H1 (cell line): Measurements from ENCODE around the gene FEV. TPM values are rescaled to one million over a fixed set of nuclear protein-coding genes. Genes with fewer than 3 reads are reported as not detected.
A peak's percentile ranks its signal among the peaks of the same experiment; 100 is the strongest.

Source experiments
- BACH1 ChIP-seq: IDR thresholded peaks from 2 replicates; pipeline ENCODE4 v1.6.1; 2012; ENCODE audit warnings: low read length, improper control_type of control experiment
- CBX5 ChIP-seq: fragments of 300-800, 300-1000 bp; sonication (generic); IDR thresholded peaks from 2 replicates; pipeline ENCODE4 v1.7.1; 2016; ENCODE audit warnings: antibody characterized with exemption, low read length, low read depth
- CHD1 ChIP-seq: IDR thresholded peaks from 2 replicates; pipeline ENCODE4 v1.6.1; 2012; ENCODE audit warnings: low read depth, low read length, improper control_type of control experiment
- EP300 ChIP-seq, 2 experiments: IDR thresholded peaks; 1 replicate in 1 of 2; 2 replicates in 1 of 2; pipeline ENCODE4 v1.6.1; 2011 to 2012; ENCODE audit warnings: low read depth in 2 of 2, low read length in 2 of 2, mild to moderate bottlenecking in 2 of 2, borderline replicate concordance in 1 of 2, inconsistent platforms in 1 of 2, moderate library complexity in 1 of 2
- GABPA ChIP-seq: IDR thresholded peaks from 2 replicates; pipeline ENCODE4 v1.6.1; 2011; ENCODE audit warnings: mild to moderate bottlenecking, low read length, moderate library complexity, borderline replicate concordance; ENCODE audit not compliant: insufficient read depth
- JUND ChIP-seq: IDR thresholded peaks from 2 replicates; pipeline ENCODE4 v1.6.1; 2011; ENCODE audit warnings: mild to moderate bottlenecking, improper control_type of control experiment, low read length
- KDM4A ChIP-seq: IDR thresholded peaks from one replicate; pipeline ENCODE4 v1.7.1; 2012; ENCODE audit warnings: low read depth, mild to moderate bottlenecking, moderate library complexity, low read length, inconsistent platforms; ENCODE audit not compliant: severe bottlenecking
- NRF1 ChIP-seq: IDR thresholded peaks from 2 replicates; pipeline ENCODE4 v1.6.1; 2011; ENCODE audit warnings: mild to moderate bottlenecking, low read depth, low read length, improper control_type of control experiment
- POU5F1 ChIP-seq: IDR thresholded peaks from 2 replicates; pipeline ENCODE4 v1.6.1; 2011; ENCODE audit warnings: low read depth, mild to moderate bottlenecking, low read length, moderate library complexity
- RFX5 ChIP-seq: IDR thresholded peaks from 2 replicates; pipeline ENCODE4 v1.6.1; 2011; ENCODE audit warnings: low read depth, low read length, improper control_type of control experiment, borderline replicate concordance
- RNF2 ChIP-seq: fragments of 200-900, 300-1000 bp; sonication (generic); IDR thresholded peaks from 2 replicates; pipeline ENCODE4 v1.7.1; 2016; ENCODE audit warnings: borderline replicate concordance, low read depth, mild to moderate bottlenecking, antibody characterized with exemption, low read length; ENCODE audit not compliant: poor library complexity, severe bottlenecking; ENCODE audit errors: missing control alignments
- RXRA ChIP-seq: IDR thresholded peaks from 2 replicates; pipeline ENCODE4 v1.6.1; 2011; ENCODE audit warnings: low read depth, mild to moderate bottlenecking, low read length, moderate library complexity; ENCODE audit not compliant: insufficient read depth
- SP1 ChIP-seq: IDR thresholded peaks from 2 replicates; pipeline ENCODE4 v1.6.1; 2011; ENCODE audit warnings: low read depth, low read length
- SRF ChIP-seq: IDR thresholded peaks from 2 replicates; pipeline ENCODE4 v1.6.1; 2011; ENCODE audit warnings: mild to moderate bottlenecking, low read depth, low read length, moderate library complexity
- TAF7 ChIP-seq: optimal IDR thresholded peaks from 2 replicates; pipeline ENCODE3; 2011; ENCODE audit warnings: low read depth, mild to moderate bottlenecking, inconsistent platforms, low read length, moderate library complexity, borderline replicate concordance
- TBP ChIP-seq: IDR thresholded peaks from 2 replicates; pipeline ENCODE4 v1.6.1; 2011; ENCODE audit warnings: low read depth, low read length, improper control_type of control experiment
- TEAD4 ChIP-seq: IDR thresholded peaks from 2 replicates; pipeline ENCODE4 v1.6.1; 2012; ENCODE audit warnings: low read depth, low read length, inconsistent platforms, mixed read lengths
- polyA plus RNA-seq, 7 experiments: library from polyadenylated mRNA; depleted of rRNA in 3 of 7; stranded (reverse) in 5 of 7; unstranded in 2 of 7; fragments of >200 nt in 5 of 7; fragments of 200-250 nt in 2 of 7; gene quantifications; 1 replicate in 5 of 7; 2 replicates in 1 of 7; 4 replicates in 1 of 7; pipeline versions ENCODE4 v1.2.1 to v1.2.3, GENCODE V29; 2011 to 2013; ENCODE audit warnings: missing spikeins in 2 of 7, mixed read lengths in 2 of 7
- total RNA-seq: library from RNA; stranded (reverse); fragmentation: NEBNext Ultra II Directional; extraction: Animal tissue kit (Norgen Biotek cat#: 25700); gene quantifications from 2 replicates; pipeline ENCODE4 v1.2.1, GENCODE V29; 2021

The FEV gene
- total and polyA plus RNA-seq, 2 of the 8 experiments (the other 6 are each of a cell fraction or from before 2014, with no cell fraction given) = not detected

GRCh38 chr2:219002395-219003266 is 17.6 kb upstream of the FEV start (continued):
- TF ChIP-seq POU5F1 (no peak), BACH1 (peak; percentile 64), TAF7 (peak; percentile 73), GABPA (no peak), KDM4A (peak; percentile 94), SRF (0 out of 2 replicates have a peak, but pooled peaks have one; percentile 29), CHD1 (no peak), CBX5 (no peak), RNF2 (no peak), NRF1 (no peak), RXRA (0 out of 2 replicates have a peak, but pooled peaks have one; percentile 13), EP300 (IDR thresholded peaks at IDR 0.05; ENCODE audit: borderline replicate concordance in 1 of 2, low read depth in 2 of 2, low read length in 2 of 2) (no peak), SP1 (no peak), RFX5 (no peak), JUND (no peak), TEAD4 (no peak), TBP (peak; percentile 42; the same call in 1 of the 2 replicates)
